ENCODE measurements around the gene GNB1. TPM values are rescaled to one million over a fixed set of nuclear protein-coding genes. Genes with fewer than 3 reads are reported as not detected.

GNB1 gene
- total RNA-seq, 8 experiments from 2014 or later, result 70.0 to 394 (median 196) TPM

DNA sequence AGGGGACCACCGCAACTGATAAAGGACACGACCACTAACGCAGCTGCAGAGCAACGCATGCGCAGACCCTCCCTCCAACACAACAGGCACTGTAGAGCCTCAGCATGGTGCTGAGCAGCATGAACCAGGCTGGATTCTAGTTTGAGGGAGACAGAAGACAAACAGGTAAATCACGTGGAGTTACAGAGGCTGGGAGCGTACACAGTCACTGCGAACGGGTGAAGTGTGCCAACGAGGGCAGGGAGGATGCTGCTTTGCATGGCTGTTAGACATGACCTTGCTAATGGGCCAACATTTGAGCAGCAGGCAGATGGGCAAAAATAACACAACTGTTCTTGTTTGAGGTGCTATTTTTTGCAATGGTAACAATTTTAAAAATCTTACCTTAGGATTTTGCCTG lies 57.4 kb downstream of the GNB1 start:
- peaks cover 9 to 16% of the 10 kb centered on the region in 2 donors for H3K4me1 ChIP-seq (replicated peaks in 1 of 2)
- in situ Hi-C loops (cut with MboI; ENCODE audit: low pct_unique_long_range_greater_than_20kb in 2 of 9, low sequenced_read_pairs in 9 of 9, unreplicated experiment in 9 of 9), result no loop called here
- 80 to 100% (median 91%) methylated on average over 2 to 10 of the region's 10 CpGs; no CpG with 5 or more reads in 2 of the 10 experiments for WGBS, 10 experiments
- peak in 1 of 8 experiments; percentile 41 for ATAC-seq (replicated peaks in 6 of 8)
- peak overlapping the region in 1 of 2 donors; percentile 0 for H3K27ac ChIP-seq
- no peak overlapping the region for H3K4me3 ChIP-seq

DNA sequence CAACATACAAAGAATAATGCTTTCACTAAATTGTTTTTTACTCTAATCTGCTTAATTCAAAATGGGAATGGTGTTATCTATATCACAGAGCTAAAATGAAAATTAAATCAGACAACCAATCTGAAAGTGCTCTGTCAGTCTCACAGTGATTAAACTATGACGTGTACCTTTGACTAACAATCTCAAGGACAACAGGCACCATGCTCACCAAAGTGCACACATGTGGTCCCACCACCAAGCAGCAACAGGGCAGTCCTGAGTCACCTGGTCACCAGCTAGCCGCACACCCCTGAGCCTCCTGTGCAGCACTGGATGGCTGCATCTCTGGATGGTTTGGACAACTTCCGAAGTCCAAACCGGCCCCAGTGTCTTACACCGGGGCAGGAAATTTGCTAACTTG lies 58.1 kb downstream of the GNB1 start:
- no peak overlapping the region for H3K27ac ChIP-seq
- WGBS, 10 experiments, result 75 to 100% (median 98%) methylated on average over 1 to 4 of the region's 5 CpGs; no CpG with 5 or more reads in 2 of the 10 experiments
- peaks cover 11 to 16% of the 10 kb centered on the region in 2 donors for H3K4me1 ChIP-seq (replicated peaks in 1 of 2)
- no peak overlapping the region for H3K4me3 ChIP-seq
- no peak for ATAC-seq (replicated peaks in 6 of 8)
- in situ Hi-C loops (cut with MboI; ENCODE audit: low pct_unique_long_range_greater_than_20kb in 2 of 9, low sequenced_read_pairs in 9 of 9, unreplicated experiment in 9 of 9), result no loop called here

DNA sequence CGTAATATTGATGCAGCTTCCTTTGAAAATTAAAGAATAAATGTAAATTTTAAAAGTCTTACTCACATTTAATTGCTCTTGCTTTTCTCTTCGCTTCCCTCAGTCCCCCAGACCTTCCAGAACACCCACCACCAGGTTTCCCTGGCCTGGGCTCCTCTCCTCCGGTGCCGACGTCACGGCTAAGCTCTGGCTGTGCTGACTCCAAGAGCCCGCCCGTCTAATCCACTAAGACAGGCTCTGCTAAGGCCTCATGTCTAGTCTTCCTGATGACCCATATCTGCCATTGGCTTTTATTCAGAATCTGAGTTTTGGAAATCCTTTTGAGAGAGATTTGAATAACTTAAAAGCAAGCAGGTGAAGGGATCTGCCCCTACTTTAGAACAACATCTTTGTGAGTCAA lies 58.7 kb downstream of the GNB1 start:
- in situ Hi-C loops (cut with MboI; ENCODE audit: low pct_unique_long_range_greater_than_20kb in 2 of 9, low sequenced_read_pairs in 9 of 9, unreplicated experiment in 9 of 9), result no loop called here
- ATAC-seq (replicated peaks in 6 of 8), result no peak
- Histone ChIP-seq H3K4me1 (replicated peaks in 1 of 2) (peaks cover 17 to 20% of the 10 kb centered on the region in 2 donors), H3K4me3 (no peak overlapping the region), H3K27ac (no peak overlapping the region)
- WGBS, 10 experiments, result 66 to 98% (median 90%) methylated on average over 1 to 8 of the region's 8 CpGs; no CpG with 5 or more reads in 1 of the 10 experiments

DNA sequence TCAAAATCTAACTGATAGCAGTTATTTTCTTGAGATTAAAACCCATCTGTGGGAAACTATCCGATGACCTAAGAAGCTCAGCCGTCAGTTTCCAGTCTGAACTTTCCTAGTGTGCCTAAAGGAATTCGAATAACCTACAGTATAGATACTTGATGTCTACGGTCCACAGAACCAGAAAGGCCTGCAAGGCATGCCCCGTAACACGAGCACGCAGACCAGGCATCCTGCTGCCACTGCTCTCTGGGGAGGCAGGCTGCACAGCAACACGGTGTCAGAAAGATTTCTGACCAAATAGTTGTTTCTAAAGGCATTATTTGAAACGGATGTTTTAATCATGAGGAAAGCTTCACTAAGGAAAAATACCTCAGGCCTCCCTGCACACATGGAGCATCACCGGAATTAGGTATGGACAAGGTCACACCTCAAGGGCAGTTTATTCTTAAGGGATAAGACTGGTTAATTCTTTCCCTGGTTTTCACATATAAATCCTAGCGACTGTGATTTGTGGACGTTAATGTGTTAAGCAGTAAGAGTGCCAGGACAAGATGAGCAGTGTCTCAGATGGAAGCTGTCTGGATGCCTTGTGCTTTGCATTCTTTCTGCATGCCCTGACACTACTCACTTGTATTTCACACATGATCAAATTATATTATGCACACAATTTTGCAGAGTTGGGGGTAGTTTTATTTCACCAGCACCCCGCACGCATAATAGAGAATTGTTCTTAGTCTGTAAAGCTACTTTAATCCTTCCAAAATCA lies 63.6 kb downstream of the GNB1 start:
- WGBS, 10 experiments, result 29 to 100% (median 74%) methylated on average over 3 to 14 of the region's 14 CpGs
- peak in 7 of 8 experiments; percentile 34 to 88 (median 65) for ATAC-seq (replicated peaks in 6 of 8)
- in situ Hi-C loops (cut with MboI; ENCODE audit: low pct_unique_long_range_greater_than_20kb in 2 of 9, low sequenced_read_pairs in 9 of 9, unreplicated experiment in 9 of 9), result no loop called here
- H3K4me3 ChIP-seq, result no peak overlapping the region
- no peak overlapping the region for H3K27ac ChIP-seq
- peaks cover 4 to 17% of the 10 kb centered on the region in 2 donors for H3K4me1 ChIP-seq (replicated peaks in 1 of 2)

DNA sequence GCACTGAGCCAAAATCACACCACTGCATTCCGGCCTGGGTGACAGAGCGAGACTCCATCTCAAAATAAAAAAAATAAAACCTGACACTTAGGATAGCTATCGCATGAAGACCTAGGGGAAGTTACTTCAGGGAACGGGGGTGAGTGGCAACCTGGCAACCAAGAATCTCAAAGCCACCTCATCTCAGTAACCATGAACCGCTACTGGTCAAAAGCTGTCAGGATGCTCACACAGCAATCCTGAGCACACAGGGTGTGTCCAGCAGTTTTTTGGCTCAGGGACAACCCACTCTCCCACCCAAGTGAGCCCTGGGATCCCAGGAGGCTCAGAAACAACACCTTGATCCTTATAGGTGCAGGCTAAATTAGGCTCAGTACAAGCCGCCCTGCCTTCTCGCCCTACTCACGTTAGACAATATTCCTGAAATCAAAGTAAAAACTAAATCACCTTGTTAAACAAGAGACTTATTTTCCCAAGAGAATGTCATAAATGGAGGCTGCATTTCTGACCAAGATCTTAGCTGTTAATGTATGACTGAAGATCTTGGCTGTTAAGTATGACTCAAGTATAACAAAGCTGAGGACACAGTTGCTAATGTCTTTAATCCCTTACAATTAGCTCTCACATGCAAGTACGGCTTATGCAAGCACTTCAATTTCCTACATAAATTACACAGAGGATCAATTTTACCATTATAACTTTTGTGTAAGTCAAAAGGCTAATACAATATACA lies 64.4 kb downstream of the GNB1 start:
- in situ Hi-C loops (cut with MboI; ENCODE audit: low pct_unique_long_range_greater_than_20kb in 2 of 9, low sequenced_read_pairs in 9 of 9, unreplicated experiment in 9 of 9), result no loop called here
- Histone ChIP-seq H3K4me3 (no peak overlapping the region), H3K4me1 (replicated peaks in 1 of 2) (peaks cover 4 to 17% of the 10 kb centered on the region in 2 donors), H3K27ac (no peak overlapping the region)
- 13 to 100% (median 96%) methylated on average over 1 to 9 of the region's 9 CpGs; no CpG with 5 or more reads in 1 of the 10 experiments for WGBS, 10 experiments
- peak in 6 of 8 experiments; percentile 51 to 87 (median 78) for ATAC-seq (replicated peaks in 6 of 8)

DNA sequence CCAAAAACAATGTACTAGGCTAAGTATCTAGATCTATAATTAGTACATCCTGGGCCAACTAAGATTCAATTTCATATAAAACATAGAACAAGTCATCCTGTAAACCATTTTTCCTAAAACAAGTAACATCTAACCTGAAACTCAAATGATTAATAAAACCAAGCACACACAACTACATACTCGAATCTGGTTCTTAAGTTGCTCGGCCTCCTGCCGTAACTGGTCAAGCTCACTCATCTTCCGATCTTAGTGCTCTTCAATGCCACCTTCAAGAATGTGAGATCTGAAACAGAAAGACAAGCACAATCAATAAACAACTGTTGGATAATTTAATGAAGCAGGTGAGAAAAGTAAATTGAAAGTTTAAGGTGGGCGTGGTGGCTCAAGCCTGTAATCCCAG lies 65.7 kb downstream of the GNB1 start:
- Histone ChIP-seq H3K4me1 (replicated peaks in 1 of 2) (peaks cover 4 to 17% of the 10 kb centered on the region in 2 donors), H3K27ac (no peak overlapping the region), H3K4me3 (no peak overlapping the region)
- no peak for ATAC-seq (replicated peaks in 6 of 8)
- in situ Hi-C loops (cut with MboI; ENCODE audit: low pct_unique_long_range_greater_than_20kb in 2 of 9, low sequenced_read_pairs in 9 of 9, unreplicated experiment in 9 of 9), result no loop called here
- 71 to 100% (median 100%) methylated on average over 1 to 4 of the region's 5 CpGs; no CpG with 5 or more reads in 3 of the 10 experiments for WGBS, 10 experiments

DNA sequence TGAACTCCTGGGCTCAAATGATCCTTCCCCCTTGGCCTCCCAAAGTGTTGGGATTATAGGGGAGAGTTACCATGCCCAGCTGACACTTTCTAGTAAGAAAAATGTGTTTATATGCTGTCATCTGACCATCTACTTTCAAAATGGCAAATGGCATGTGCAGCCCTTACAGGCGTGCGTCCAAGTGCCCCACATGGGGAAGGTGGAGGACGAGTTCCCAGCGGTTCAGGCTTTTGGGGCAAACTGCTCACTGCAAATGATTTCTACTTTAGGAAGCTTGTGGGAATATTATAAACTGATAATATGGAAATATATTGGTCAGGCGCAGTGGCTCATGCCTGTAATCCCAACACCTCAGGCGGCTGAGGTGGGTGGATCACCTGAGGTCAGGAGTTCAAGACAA lies 71.1 kb downstream of the GNB1 start:
- Histone ChIP-seq H3K4me3 (no peak overlapping the region), H3K4me1 (replicated peaks in 1 of 2) (no peaks in the 10 kb centered on the region), H3K27ac (no peak overlapping the region)
- in situ Hi-C loops (cut with MboI; ENCODE audit: low pct_unique_long_range_greater_than_20kb in 2 of 9, low sequenced_read_pairs in 9 of 9, unreplicated experiment in 9 of 9), result no loop called here
- ATAC-seq (replicated peaks in 6 of 8), result no peak
- WGBS, 10 experiments, result 80 to 100% (median 98%) methylated on average over 1 to 6 of the region's 6 CpGs; no CpG with 5 or more reads in 5 of the 10 experiments

DNA sequence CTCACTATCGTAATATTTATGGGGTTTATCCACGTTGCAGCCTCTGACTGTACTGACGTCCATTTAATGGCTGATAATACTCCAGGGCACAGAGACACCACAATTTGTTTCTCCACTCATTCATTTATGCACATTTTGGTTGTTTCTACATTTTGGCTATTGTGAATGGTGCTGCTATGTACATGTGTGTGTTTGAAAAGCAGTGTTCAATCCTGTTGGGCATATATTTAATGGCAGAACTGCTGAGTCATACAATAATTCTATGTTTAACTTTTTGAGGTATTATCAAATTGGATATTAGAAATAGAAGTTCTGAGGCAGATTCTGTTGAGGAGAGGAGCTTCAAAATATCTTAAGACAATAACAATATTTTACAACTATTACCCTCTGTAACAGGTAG lies 73.7 kb downstream of the GNB1 start:
- H3K27ac ChIP-seq, result no peak overlapping the region
- in situ Hi-C loops (cut with MboI; ENCODE audit: low pct_unique_long_range_greater_than_20kb in 2 of 9, low sequenced_read_pairs in 9 of 9, unreplicated experiment in 9 of 9), result no loop called here
- no peak overlapping the region for H3K4me3 ChIP-seq
- peak in 3 of 8 experiments; percentile 64 to 74 (median 69) for ATAC-seq (replicated peaks in 6 of 8)
- WGBS, 10 experiments, result 17 to 100% (median 94%) methylated on average over 1 to 3 of the region's 3 CpGs; no CpG with 5 or more reads in 4 of the 10 experiments
- H3K4me1 ChIP-seq (replicated peaks in 1 of 2), result no peaks in the 10 kb centered on the region

DNA sequence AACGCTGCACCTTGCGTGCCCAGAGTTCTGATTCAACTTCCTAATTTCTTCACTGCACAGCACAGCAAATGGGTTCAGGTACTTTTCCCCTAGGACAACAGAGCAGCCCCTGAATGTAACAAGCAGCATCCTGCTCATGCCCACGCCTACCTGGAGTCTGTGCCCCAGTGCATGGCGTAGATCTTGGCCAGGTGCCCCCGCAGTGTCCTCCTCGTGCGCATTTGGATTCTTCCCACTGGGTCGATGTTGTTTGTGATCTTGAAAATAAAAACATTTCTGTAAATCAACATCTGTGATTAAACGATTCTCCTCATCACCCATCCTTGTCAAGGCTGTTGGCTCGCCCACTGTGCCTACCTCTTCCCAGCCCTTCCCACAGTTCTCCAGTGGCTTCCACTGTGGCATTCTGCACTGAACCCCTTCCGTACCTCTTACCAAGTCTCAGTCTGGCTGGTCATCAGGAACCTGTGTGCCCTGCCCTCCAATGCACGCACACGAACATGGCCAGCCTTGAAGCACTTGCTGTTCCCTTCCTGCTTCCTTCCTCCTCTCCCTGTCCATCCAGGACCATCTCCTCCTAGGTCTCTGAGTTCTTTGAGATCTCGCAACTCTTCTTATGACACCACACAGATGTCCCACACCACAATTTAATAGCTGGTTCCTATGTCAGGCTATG lies 75.1 kb downstream of the GNB1 start:
- no peak overlapping the region for H3K27ac ChIP-seq
- H3K4me3 ChIP-seq, result no peak overlapping the region
- in situ Hi-C loops (cut with MboI; ENCODE audit: low pct_unique_long_range_greater_than_20kb in 2 of 9, low sequenced_read_pairs in 9 of 9, unreplicated experiment in 9 of 9), result no loop called here
- no peak for ATAC-seq (replicated peaks in 6 of 8)
- WGBS, 10 experiments, result 92 to 100% (median 96%) methylated on average over 2 to 14 of the region's 14 CpGs; no CpG with 5 or more reads in 2 of the 10 experiments
- H3K4me1 ChIP-seq (replicated peaks in 1 of 2), result no peaks in the 10 kb centered on the region

DNA sequence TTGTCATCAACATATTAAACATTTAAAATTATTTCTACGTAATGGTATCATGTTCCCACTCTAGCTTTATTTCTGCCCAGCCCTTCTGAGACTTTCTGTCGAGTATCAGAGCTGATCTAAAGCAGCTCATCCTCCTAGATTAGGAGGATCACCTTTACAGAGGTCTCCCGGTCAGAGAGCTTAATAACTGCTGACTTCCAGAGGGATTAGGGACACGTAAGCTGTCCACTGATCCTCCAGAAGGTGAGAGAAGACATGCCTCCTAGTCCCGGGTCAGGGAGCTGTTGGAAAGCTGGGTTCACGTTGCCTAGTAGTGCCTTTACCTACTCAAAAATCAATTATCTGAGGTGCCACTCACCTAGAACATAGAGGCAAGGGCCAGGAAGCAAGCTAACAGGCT lies 81.4 kb downstream of the GNB1 start:
- Histone ChIP-seq H3K27ac (no peak overlapping the region), H3K4me3 (no peak overlapping the region), H3K4me1 (replicated peaks in 1 of 2) (no peaks in the 10 kb centered on the region)
- WGBS, 10 experiments, result 20 to 100% (median 98%) methylated on average over 1 to 6 of the region's 6 CpGs; no CpG with 5 or more reads in 2 of the 10 experiments
- no peak for ATAC-seq (replicated peaks in 6 of 8)
- in situ Hi-C loops (cut with MboI; ENCODE audit: low pct_unique_long_range_greater_than_20kb in 2 of 9, low sequenced_read_pairs in 9 of 9, unreplicated experiment in 9 of 9), result no loop called here

DNA sequence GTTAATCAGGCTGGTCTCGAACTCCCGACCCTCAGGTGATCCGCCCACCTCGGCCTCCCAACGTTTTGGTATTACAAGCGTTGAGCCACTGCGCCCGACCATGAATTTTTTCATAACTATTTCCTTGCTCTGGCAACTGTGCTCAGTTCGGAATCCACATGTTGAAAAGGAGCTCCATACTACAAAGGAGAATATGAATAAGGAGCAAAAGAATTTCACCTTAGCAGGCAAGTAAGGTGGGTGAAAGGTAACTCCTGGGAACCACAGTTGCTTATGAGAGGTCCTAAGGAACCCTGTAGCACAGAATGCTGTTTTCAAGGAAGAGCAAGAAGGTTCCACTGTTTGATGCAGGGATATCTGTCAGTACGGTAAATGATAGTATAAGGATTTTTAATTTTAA lies 82.7 kb downstream of the GNB1 start:
- H3K27ac ChIP-seq, result no peak overlapping the region
- WGBS, 10 experiments, result 90 to 100% (median 95%) methylated on average over 2 to 10 of the region's 10 CpGs; no CpG with 5 or more reads in 1 of the 10 experiments
- in situ Hi-C loops (cut with MboI; ENCODE audit: low pct_unique_long_range_greater_than_20kb in 2 of 9, low sequenced_read_pairs in 9 of 9, unreplicated experiment in 9 of 9), result no loop called here

DNA sequence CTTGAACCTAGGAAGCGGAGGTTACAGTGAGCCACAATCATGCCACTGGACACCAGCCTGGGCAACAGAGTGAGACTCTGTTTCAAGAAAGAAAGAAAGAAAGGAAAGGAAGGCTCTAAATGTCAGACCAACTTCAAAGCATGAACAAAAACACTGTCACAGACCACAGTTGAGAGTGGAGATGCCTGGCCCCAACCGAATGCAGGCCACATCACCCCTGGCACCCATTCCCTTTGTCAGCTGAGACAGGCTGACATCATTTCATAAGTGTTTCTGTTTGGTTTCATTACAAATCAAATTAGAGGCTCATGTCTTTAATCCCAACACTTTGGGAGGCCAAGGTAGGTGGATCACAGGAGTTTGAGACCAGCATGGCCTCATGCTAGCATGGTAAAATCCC lies 84.0 kb downstream of the GNB1 start:
- in situ Hi-C loops (cut with MboI; ENCODE audit: low pct_unique_long_range_greater_than_20kb in 2 of 9, low sequenced_read_pairs in 9 of 9, unreplicated experiment in 9 of 9), result no loop called here
- no peak overlapping the region for H3K4me3 ChIP-seq
- 70 to 100% (median 100%) methylated on average over 1 to 2 of the region's 2 CpGs; no CpG with 5 or more reads in 4 of the 10 experiments for WGBS, 10 experiments
- ATAC-seq (replicated peaks in 6 of 8), result peak in 1 of 8 experiments; percentile 32
- no peak overlapping the region for H3K27ac ChIP-seq
- no peaks in the 10 kb centered on the region for H3K4me1 ChIP-seq (replicated peaks in 1 of 2)

More for the DNA sequence above, 82.7 kb downstream of the GNB1 start:
- ATAC-seq (replicated peaks in 6 of 8), result no peak
- no peak overlapping the region for H3K4me3 ChIP-seq
- no peaks in the 10 kb centered on the region for H3K4me1 ChIP-seq (replicated peaks in 1 of 2)

DNA sequence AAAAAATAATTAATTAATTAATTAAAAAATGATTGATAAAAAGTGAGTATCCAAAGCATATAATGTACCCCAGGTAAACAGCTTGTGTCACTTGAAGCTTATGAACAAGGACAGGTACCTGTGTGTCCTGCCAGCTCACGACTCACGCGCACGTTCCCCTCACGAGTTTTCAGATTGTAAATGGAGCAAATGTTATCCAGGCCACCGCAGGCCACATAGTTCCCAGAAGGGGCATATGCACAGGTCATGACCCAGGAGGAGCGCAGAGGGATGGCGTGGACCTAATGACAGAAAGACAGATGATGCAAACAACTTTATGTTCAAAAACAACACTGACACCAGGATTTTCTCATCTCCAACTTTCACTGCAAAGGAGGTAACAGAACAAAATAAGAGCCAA lies 86.6 kb downstream of the GNB1 start:
- in situ Hi-C loops (cut with MboI; ENCODE audit: low pct_unique_long_range_greater_than_20kb in 2 of 9, low sequenced_read_pairs in 9 of 9, unreplicated experiment in 9 of 9), result no loop called here
- 80 to 100% (median 95%) methylated on average over 1 to 8 of the region's 8 CpGs for WGBS, 10 experiments
- H3K27ac ChIP-seq, result no peak overlapping the region
- no peak for ATAC-seq (replicated peaks in 6 of 8)
- no peak overlapping the region for H3K4me3 ChIP-seq
- H3K4me1 ChIP-seq (replicated peaks in 1 of 2), result no peaks in the 10 kb centered on the region
